Measurements from ENCODE around the gene KCND2.

The KCND2 gene

GRCh38 chr7:120412139-120413050 is 139.4 kb downstream of the KCND2 start:
- no peak for DNase-seq (ENCODE audit: low read depth)

DNA sequence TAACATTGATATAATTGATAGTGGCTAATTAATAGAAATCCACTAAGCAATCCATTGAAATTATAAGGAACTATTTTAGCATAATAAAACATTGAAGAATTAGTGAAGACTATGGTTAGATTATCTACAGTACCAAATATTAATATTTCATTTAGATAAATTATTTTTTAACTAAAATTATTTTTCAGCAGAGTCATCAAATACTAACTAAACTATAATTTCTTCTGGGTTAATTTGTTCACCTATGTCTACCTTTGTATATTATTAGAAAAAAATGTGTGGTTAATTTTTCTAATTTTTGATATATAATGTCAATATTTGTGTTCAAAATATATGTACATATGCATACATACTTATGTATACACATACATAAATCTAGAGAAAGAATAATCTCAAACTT is 140.2 kb downstream of the KCND2 start:
- DNase-seq (ENCODE audit: low read depth) = no peak

DNA sequence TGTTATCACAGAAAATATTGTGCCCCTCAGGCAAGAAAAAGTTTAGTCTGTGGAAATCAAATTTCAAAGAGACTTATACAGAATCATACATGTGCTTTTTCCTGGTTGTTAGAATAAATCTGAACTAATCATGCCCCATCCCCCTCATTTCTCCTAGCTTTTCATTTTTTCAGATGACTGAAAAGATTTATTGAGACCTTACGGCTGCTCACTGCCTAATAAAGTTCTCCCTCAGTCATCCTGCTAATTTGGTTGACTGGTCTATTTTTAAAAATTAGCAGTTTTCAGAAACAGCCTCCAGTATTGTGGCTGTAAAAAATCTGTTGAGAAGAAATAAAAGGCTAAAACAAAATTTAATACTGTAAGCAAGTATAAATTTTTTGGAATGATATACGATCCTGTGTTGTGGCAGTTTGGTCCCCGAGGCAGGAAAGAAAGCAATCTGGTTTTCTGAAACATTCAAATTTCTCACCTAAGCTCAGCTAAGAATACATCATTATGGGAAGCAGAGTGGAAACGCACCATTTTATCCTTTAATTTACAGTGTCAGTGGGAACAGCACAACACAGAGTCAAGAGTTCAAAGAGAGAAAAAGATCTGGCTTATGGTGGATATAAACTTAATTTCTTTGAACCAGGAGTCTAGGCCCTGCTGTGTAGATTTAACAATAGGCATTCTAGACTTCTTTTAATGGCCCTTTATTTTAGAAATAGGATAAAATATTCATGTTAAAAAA is 144.4 kb downstream of the KCND2 start:
- no peak for DNase-seq (ENCODE audit: low read depth)

DNA sequence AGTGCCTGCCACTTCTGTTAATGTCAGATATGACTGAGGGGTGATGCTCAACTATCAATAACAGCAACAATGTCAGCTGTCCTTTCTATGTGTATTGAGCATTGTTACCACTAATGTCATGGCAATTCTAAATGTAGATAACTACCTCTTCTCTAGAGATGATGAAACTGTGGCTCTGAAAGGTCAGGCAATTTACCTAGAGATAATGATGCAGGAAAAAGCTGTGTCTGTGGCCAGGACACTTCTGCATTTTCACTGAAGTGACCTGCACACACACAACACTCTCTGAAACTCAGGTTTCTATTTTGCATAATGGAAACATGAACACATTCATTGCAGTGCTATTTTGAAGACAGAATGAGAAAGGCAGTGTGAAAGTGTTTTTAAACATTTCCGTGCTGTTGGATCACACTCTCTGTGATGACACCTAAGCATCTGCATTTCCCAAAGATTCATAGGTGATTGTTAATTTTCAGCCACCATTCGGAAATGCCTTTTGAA is 148.2 kb downstream of the KCND2 start:
- DNase-seq (ENCODE audit: low read depth) = no peak

GRCh38 chr7:120431016-120431415 is 158.0 kb downstream of the KCND2 start:
- no peak for DNase-seq (ENCODE audit: low read depth)

- DNase-seq (ENCODE audit: low read depth) = no peak
Measured at GRCh38 chr7:120436487-120437060, 163.6 kb downstream of the KCND2 start.

DNA sequence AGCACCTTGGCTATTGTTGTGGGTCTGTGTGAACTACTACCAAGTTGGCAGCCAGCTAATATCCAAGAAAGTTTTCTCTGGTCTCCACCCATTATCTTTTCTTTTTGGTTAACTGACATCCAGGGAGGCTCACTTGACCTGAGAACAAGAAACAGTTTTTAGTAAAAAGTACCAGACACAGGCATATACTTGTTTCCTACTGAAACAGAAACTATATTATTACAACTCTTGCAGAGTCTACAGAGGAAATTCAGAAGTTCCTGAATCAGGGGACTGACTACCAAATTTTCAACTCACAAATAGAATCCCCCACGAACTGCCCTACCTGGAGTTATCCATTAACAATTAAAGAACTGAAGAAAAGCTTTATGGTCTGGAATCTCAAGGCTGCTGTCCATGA is 168.9 kb downstream of the KCND2 start:
- no peak for DNase-seq (ENCODE audit: low read depth)

DNA sequence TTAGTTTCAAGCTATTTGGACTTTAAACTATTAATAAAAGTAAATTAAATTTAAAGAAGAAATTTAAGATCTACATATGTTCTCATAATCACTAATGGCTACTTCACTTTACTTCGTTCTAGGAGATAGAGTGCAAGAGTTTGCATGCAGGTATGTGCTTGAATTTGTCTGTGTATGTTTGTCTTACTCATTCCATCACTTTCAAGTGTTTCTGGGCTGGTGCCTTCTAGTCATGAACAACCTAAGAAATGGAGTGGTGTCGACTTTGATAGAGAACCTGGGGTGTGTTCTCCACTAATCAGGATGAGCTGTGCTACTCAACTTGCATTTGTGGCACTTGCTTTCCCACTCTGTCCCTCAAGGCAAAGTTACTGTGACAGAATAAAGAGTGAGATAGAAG is 169.9 kb downstream of the KCND2 start:
- DNase-seq (ENCODE audit: low read depth) = no peak

GRCh38 chr7:120444650-120445049 is 171.7 kb downstream of the KCND2 start:
- no peak for DNase-seq (ENCODE audit: low read depth)

- DNase-seq (ENCODE audit: low read depth) = no peak
Measured at GRCh38 chr7:120445276-120445675, 172.3 kb downstream of the KCND2 start.

DNA sequence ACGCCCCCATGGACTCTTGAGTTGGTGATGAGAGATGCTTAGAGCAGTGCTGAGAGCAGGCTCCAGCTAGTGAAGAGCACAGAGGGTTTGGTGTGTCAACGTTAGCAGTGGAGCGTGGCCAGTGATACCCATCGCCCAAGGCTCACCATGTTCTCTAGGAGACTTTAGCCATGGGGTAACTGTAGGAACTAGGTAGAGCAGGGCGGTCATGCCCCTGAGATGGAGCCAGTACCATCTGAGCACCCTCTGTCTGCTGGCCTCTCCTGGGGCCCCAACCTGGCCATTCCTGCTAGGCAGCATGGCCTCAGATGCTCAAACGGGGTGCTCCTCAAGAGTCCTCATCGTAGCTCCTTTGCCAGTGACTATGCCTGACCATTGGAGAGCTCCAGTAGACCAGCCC is 179.7 kb downstream of the KCND2 start:
- DNase-seq (ENCODE audit: low read depth) = no peak

- DNase-seq (ENCODE audit: low read depth) = no peak
Measured at GRCh38 chr7:120456699-120457098, 183.7 kb downstream of the KCND2 start.

DNA sequence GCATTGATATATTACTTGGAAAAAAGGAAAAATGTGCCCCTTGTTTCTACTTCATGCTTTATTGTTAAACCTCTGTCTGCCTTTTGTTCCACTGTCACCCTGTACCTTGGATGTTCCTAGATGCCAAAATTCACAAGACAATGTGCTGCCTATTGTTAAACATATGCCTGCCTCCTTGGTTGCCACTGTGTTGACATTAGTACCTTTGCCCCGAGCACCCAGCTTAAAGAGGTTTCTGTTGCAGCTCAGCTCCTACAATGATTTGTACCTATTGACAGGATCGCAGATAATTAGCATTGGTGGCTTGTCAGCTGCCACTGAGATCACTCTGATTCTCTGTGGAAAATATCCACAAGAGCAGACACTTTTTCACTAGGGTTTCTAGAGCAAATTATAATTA is 188.0 kb downstream of the KCND2 start:
- DNase-seq (ENCODE audit: low read depth) = no peak

GRCh38 chr7:120462991-120463390 is 190.0 kb downstream of the KCND2 start:
- DNase-seq (ENCODE audit: low read depth) = no peak

- no peak for DNase-seq (ENCODE audit: low read depth)
Measured at GRCh38 chr7:120464104-120464503, 191.1 kb downstream of the KCND2 start.

DNA sequence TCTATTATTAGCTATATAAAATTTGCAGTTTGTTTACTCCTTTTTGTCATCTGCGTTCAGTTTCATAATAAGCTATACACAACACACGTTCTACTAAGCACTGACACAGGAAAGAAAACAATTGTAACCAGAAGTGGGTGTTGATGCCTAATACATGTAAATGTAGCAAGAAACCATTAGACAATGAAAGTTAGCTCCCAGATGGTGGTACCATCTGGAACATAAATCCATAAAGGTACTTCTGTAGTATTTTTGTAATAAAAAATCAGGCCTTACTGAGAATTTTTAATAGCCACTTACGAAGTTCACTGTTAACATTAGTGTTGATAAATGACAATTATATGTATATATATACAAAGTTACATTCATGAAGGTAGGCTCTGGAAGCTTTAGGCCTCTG is 194.7 kb downstream of the KCND2 start:
- DNase-seq (ENCODE audit: low read depth) = no peak

- no peak for DNase-seq (ENCODE audit: low read depth)
Measured at GRCh38 chr7:120468611-120469010, 195.6 kb downstream of the KCND2 start.

DNA sequence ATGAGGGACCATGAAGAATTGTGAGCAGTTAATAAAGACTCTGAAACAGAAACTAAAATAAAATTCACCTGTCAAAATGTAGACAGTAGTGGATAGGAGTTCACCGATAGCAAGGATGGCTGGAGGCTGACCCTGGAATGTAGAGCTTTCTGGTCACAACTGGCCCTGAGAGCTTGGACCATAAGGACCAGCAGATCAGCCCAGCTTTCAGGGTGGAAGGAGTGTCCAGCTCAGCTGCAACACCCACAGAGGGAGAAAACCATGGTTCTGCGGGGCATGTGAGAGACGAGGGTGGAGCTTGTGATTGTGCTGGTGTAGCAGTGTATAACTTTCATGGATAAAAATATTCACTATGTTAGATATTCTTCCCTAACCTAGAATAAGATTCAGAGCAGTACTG is 199.9 kb downstream of the KCND2 start:
- DNase-seq (ENCODE audit: low read depth) = no peak

- DNase-seq (ENCODE audit: low read depth) = no peak
Measured at GRCh38 chr7:120473352-120473751, 200.4 kb downstream of the KCND2 start.

DNA sequence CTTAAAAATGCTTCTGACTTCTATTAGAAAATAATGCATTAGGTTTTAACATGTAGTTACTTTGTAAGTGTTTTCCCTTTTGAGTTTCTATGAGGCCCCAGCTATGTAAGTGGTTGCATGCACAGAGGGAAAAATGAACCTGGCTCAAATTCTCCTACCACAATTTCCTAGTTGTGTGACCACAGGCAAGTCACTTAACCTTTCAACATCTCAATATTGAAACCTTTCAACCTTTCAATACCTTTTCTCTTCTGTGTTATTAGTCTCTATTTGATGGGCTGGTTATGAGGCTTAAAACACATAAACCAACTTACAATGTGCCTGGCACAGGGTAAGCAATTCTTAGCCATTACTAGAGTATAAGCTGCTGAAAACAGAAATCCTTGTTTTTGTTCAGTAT is 203.0 kb downstream of the KCND2 start:
- DNase-seq (ENCODE audit: low read depth) = no peak

GRCh38 chr7:120480472-120480871 is 207.5 kb downstream of the KCND2 start:
- DNase-seq (ENCODE audit: low read depth) = no peak

DNA sequence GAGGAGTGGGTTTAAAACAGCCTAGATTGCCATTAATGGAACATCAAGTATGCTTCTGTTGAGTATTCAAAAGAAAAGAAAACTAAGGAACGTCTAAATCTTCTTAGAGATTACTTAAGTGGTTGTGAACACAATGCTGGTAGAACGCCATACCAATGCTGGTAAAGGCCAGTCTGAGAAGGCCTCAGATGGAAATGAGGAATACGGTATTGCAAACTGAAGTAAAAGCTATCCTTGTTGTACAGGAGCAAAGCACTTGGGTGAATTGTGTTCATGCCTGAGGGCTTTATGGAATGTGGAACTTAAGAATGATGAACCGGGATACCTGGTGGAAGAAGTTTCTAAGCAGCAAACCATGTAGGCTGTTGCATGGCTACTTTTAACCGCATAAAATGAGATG is 208.0 kb downstream of the KCND2 start:
- DNase-seq (ENCODE audit: low read depth) = no peak

- DNase-seq (ENCODE audit: low read depth) = no peak
Measured at GRCh38 chr7:120486164-120486563, 213.2 kb downstream of the KCND2 start.
